ENCODE measurements around the gene IGFLR1. TPM values are rescaled to one million over a fixed set of nuclear protein-coding genes. Genes with fewer than 3 reads are reported as not detected.

Gene IGFLR1
- total and polyA plus RNA-seq, 8 donors, result 1.3 to 17.3 (median 7.3) TPM

GRCh38 chr19:35755550-35756376, 13.5 kb upstream of the IGFLR1 start:
- FAIRE-seq (no peak), ATAC-seq (no peak)
- peak overlapping the region in 2 of 4 donors; percentile 70 to 91 for H3K4me3 ChIP-seq

GRCh38 chr19:35755131-35755549, 12.9 kb upstream of the IGFLR1 start:
- Histone ChIP-seq H3K27ac (no peak overlapping the region), H3K4me1 (peaks cover 0 to 17% (median 8%) of the 10 kb centered on the region in 3 donors), H3K9me3 (no peaks in the 10 kb centered on the region), H3K27me3 (no peaks in the 10 kb centered on the region), H3K36me3 (peaks cover 0 to 4% (median 0%) of the 10 kb centered on the region in 3 donors), H3K4me3 (peak overlapping the region in 1 of 4 donors; percentile 70)
- DNase-seq, result peak in 1 of 6 donors; percentile 35
- FAIRE-seq, result no peak
- no peak for TF ChIP-seq CTCF (IDR thresholded peaks at IDR 0.05)
- intact Hi-C loops (cut with DNase I), result no loop called here
- no peak for ATAC-seq
- WGBS, 2 donors, result 82 to 88% methylated on average over 17 of the region's 17 CpGs

More at GRCh38 chr19:35755550-35756376, 13.5 kb upstream of the IGFLR1 start:
- intact Hi-C loops (cut with DNase I), result no loop called here
- Histone ChIP-seq H3K36me3 (peaks cover 0 to 4% (median 0%) of the 10 kb centered on the region in 3 donors), H3K27ac (peak overlapping the region in 3 of 4 donors; percentile 25 to 87 (median 85)), H3K4me1 (peaks cover 0 to 17% (median 8%) of the 10 kb centered on the region in 3 donors), H3K9me3 (no peaks in the 10 kb centered on the region), H3K27me3 (no peaks in the 10 kb centered on the region)
- 74 to 76% methylated on average over 53 to 74 of the region's 74 CpGs for WGBS, 2 donors
- DNase-seq, result peak in 3 of 6 donors; percentile 51 to 83 (median 64)
- no peak for TF ChIP-seq CTCF (IDR thresholded peaks at IDR 0.05)

DNA sequence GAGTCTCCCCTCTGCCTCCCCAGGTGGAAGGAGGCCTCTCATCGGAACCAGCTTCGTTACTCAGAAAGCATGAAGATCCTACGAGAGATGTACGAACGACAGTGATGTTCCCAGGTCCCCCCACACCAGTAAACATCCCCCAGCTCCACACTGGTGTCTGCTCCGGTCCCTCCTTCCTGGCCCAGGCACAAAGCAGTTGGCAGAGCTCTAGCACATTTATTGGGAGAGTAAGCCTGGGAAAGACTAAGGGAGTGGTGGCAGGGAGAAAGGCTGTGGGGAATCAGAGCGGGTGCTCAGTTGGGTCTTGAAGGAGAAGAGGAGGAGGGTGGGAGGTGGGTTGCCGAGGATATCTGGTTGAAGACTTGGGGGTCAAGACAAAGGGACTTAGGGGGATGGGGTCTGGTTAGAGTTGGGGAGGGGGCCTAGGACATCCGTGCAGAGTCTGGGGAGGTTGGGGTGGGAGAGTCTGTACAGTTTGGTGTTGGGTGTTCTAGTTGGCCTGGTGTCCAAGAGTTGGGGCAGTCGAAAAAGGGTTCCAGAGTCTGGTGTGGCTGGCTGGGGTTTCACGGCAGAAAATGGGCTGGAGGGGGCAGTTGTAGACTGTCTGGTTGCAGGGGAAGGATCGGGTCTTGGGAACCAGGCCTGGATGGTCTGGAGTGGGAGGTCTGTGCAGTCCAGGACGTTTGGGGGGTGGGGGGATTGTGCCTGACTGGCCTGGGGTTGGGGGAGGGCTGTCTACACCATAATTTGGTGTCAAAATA, 12.3 kb upstream of the IGFLR1 start:
- peaks cover 0 to 4% (median 0%) of the 10 kb centered on the region in 3 donors for H3K36me3 ChIP-seq
- DNase-seq (peak in 1 of 6 donors; percentile 20), ATAC-seq (no peak), FAIRE-seq (no peak)
- H3K4me3 ChIP-seq, result no peak overlapping the region
- H3K9me3 ChIP-seq, result no peaks in the 10 kb centered on the region
- no peaks in the 10 kb centered on the region for H3K27me3 ChIP-seq
- intact Hi-C loops (cut with DNase I), result no loop called here
- TF ChIP-seq CTCF (IDR thresholded peaks at IDR 0.05), result no peak
- H3K4me1 ChIP-seq, result peaks cover 0 to 18% (median 8%) of the 10 kb centered on the region in 3 donors
- whole genome bisulfite sequencing, 2 donors, result 83 to 90% methylated on average over 13 of the region's 13 CpGs
- H3K27ac ChIP-seq, result no peak overlapping the region

DNA sequence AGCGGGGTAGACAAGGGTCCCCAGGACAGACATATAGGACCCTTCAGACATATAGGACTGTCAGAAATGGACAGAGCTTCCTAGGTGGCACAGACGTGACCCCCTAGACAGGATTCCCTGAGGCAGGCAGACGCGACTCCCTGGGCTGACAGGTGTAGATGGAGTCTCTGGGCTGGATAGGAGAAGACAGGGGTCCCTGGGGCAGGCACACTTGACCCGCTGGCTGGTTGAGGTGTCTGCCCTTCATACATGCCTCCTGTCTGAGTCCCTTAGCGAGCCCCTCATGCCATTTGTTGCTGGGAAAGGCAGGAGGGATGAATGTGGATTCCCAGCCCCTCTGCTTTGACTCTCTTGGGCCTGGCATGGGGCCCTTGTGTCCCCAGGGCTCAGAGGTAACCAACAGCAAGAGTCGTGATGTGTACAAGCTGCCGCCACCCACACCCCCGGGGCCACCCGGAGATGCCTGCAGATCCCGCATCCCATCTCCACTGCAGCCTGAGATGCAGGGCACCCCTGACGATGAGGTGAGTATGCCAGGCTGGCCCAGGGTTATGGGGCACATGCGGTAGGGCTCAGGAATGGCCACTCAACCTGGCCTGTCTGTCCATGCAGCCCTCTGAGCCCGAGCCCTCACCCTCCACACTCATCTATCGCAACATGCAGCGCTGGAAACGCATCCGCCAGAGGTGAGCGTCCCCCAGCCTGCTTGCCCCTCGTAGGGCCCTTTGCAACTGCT, 11.6 kb upstream of the IGFLR1 start:
- Histone ChIP-seq H3K4me3 (no peak overlapping the region), H3K36me3 (peaks cover 0 to 4% (median 0%) of the 10 kb centered on the region in 3 donors), H3K9me3 (no peaks in the 10 kb centered on the region), H3K27me3 (no peaks in the 10 kb centered on the region), H3K4me1 (peaks cover 0 to 20% (median 8%) of the 10 kb centered on the region in 3 donors), H3K27ac (no peak overlapping the region)
- DNase-seq (no peak), FAIRE-seq (no peak), ATAC-seq (no peak)
- intact Hi-C loops (cut with DNase I), result no loop called here
- TF ChIP-seq CTCF (IDR thresholded peaks at IDR 0.05), result no peak
- 86 to 95% methylated on average over 20 of the region's 20 CpGs for WGBS, 2 donors

Measured in pancreas (tissue), 10 donors.